RWPE2 (cell line): Measurements from ENCODE around the gene ESPL1.

ENCODE experiments used
- ATAC-seq: fragments of 200-7000 bp; cut with Tn5 transposase; 3 replicates; pipeline ENCODE4 v1.9.1; 2021; ENCODE audit warnings: low read depth
- DNase-seq: peaks from one replicate; pipeline ENCODE4 v3.0.0-alpha.2; 2020; ENCODE audit warnings: low spot score
- H3K27ac ChIP-seq: fragments of 450-650 bp; 2 replicates; pipeline ENCODE4 v1.5.1; 2017; ENCODE audit warnings: mild to moderate bottlenecking; ENCODE audit not compliant: poor library complexity, severe bottlenecking
- H3K27me3 ChIP-seq: fragments of 250-450 bp; sonication (Bioruptor Pico); 2 replicates; pipeline ENCODE4 v1.5.1; 2021; ENCODE audit warnings: mild to moderate bottlenecking, moderate library complexity; ENCODE audit not compliant: insufficient read depth, poor library complexity, severe bottlenecking
- H3K36me3 ChIP-seq: fragments of 250-450 bp; sonication (Bioruptor Pico); 2 replicates; pipeline ENCODE4 v1.5.1; 2020; ENCODE audit warnings: low read depth, mild to moderate bottlenecking, moderate library complexity
- H3K4me1 ChIP-seq: fragments of 250-450 bp; sonication (Bioruptor Pico); 2 replicates; pipeline ENCODE4 v1.5.1; 2021; ENCODE audit warnings: mild to moderate bottlenecking, moderate library complexity; ENCODE audit not compliant: insufficient read depth, poor library complexity, severe bottlenecking
- H3K4me3 ChIP-seq: fragments of 250-450 bp; sonication (Bioruptor Pico); 2 replicates; pipeline ENCODE4 v1.5.1; 2021; ENCODE audit warnings: mild to moderate bottlenecking, moderate library complexity; ENCODE audit not compliant: severe bottlenecking
- H3K9me3 ChIP-seq: fragments of 250-450 bp; sonication (Bioruptor Pico); 2 replicates; pipeline ENCODE4 v1.5.1; 2021; ENCODE audit warnings: mild to moderate bottlenecking, moderate library complexity; ENCODE audit not compliant: severe bottlenecking
- TF ChIP-seq, protein P1 (sequence below): fragments of 450-650 bp; IDR thresholded peaks from one replicate; pipeline ENCODE4 v1.5.1; 2017; ENCODE audit warnings: mild to moderate bottlenecking, moderate library complexity; ENCODE audit not compliant: poor library complexity, severe bottlenecking

Gene ESPL1

DNA sequence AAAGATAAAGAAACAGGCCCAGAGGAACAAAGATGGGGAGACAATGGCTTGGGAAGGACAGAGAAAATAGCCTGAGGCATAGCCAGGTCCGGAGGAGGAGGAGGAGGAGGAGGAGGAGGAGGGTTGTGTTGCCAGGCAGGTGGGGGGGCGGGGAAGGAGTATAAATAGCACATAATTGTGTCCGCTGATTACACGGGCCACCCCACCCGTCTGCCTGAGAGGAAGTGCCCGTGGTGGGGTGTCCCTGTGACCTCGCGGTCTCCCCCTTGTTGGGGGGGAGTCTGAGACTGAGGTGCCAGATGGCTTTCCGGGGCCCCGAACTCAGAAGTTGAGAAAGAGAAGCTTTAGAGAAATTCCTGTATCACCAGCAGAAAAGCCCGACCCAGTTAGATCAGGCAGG, 69.9 kb downstream of the ESPL1 start:
- TF ChIP-seq, protein P1, sequence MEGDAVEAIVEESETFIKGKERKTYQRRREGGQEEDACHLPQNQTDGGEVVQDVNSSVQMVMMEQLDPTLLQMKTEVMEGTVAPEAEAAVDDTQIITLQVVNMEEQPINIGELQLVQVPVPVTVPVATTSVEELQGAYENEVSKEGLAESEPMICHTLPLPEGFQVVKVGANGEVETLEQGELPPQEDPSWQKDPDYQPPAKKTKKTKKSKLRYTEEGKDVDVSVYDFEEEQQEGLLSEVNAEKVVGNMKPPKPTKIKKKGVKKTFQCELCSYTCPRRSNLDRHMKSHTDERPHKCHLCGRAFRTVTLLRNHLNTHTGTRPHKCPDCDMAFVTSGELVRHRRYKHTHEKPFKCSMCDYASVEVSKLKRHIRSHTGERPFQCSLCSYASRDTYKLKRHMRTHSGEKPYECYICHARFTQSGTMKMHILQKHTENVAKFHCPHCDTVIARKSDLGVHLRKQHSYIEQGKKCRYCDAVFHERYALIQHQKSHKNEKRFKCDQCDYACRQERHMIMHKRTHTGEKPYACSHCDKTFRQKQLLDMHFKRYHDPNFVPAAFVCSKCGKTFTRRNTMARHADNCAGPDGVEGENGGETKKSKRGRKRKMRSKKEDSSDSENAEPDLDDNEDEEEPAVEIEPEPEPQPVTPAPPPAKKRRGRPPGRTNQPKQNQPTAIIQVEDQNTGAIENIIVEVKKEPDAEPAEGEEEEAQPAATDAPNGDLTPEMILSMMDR = no peak
- DNase-seq = no peak
- H3K36me3 ChIP-seq = no peaks in the 10 kb centered on the region
- no peak overlapping the region for H3K4me3 ChIP-seq
- H3K9me3 ChIP-seq = no peaks in the 10 kb centered on the region
- no peak overlapping the region for H3K27ac ChIP-seq
- no peaks in the 10 kb centered on the region for H3K27me3 ChIP-seq
- ATAC-seq = no peak
- no peaks in the 10 kb centered on the region for H3K4me1 ChIP-seq

GRCh38 chr12:53338916-53339315, 70.8 kb downstream of the ESPL1 start:
- Histone ChIP-seq H3K27ac (no peak overlapping the region), H3K9me3 (no peaks in the 10 kb centered on the region), H3K27me3 (no peaks in the 10 kb centered on the region), H3K4me3 (no peak overlapping the region), H3K36me3 (no peaks in the 10 kb centered on the region), H3K4me1 (no peaks in the 10 kb centered on the region)
- ATAC-seq (no peak), DNase-seq (no peak)
- TF ChIP-seq, protein P1 = no peak

- no peaks in the 10 kb centered on the region for H3K9me3 ChIP-seq
- H3K36me3 ChIP-seq = no peaks in the 10 kb centered on the region
- TF ChIP-seq, protein P1 = no peak
- H3K27ac ChIP-seq = no peak overlapping the region
- no peak overlapping the region for H3K4me3 ChIP-seq
- no peak for DNase-seq
- ATAC-seq = no peak
- no peaks in the 10 kb centered on the region for H3K27me3 ChIP-seq
- H3K4me1 ChIP-seq = no peaks in the 10 kb centered on the region
These were observed 72.3 kb downstream of the ESPL1 start for GRCh38 chr12:53340398-53340797.
